Activated CD4-positive, alpha-beta T cell treated with anti-CD3 and anti-CD28 coated beads, Interleukin-10, Interleukin-2, amounts not matched to agents 100 ng/mL and 50 ng/mL, durations not matched to agents 16 hours and 8 hours (primary cell): ENCODE results near the gene SFMBT2.
A peak's percentile ranks its signal among the peaks of the same experiment; 100 is the strongest.

Experiments
- DNase-seq: peaks from one replicate; pipeline ENCODE4 v3.0.0-alpha.2; 2020

Gene SFMBT2

DNA sequence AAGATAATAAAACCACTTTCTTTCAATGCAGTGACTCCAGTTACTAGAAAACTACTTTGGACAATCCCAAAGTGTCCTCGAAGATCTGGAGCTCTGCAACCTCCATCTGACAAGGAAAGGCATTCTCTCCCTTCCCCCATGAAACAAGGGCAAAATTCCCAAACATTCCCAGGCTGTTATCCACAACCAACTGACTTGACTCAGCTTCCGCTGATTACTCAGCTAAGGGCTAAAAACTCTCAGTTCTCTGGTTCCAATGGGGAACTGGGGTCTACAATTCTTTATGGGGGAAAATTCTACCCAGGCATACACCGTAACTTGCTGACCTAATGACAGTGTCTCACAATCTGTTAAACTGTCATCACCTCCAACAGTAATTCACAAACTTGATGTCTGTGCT lies 48.4 kb downstream of the SFMBT2 start:
- no peak for DNase-seq

GRCh38 chr10:7361316-7361715 lies 49.5 kb downstream of the SFMBT2 start:
- DNase-seq: no peak

DNA sequence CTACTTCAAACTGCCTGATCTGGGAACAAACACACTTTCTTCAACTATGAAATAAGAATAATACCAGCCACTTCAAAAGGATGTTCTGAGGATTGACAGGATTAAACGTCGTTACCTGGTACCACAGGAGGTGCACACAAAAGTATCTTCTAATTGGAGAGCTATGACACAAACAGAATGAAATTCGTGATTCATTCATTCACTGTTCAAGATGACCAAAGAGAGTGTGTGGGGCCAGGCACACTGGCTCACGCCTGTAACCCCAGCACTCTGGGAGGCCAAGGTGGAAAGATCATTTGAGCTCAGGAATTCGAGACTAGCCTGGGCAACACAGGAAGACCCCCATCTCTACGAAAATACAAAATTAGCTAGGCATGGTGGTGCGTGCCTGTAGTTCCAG lies 50.9 kb downstream of the SFMBT2 start:
- DNase-seq: no peak

- DNase-seq: no peak
These were observed 51.5 kb downstream of the SFMBT2 start for GRCh38 chr10:7359356-7359755.

GRCh38 chr10:7357193-7357592 lies 53.6 kb downstream of the SFMBT2 start:
- no peak for DNase-seq

- DNase-seq: peak; percentile 50
These were observed 56.3 kb downstream of the SFMBT2 start for GRCh38 chr10:7354330-7355047.

- DNase-seq: no peak
These were observed 58.9 kb downstream of the SFMBT2 start for GRCh38 chr10:7351894-7352293.

GRCh38 chr10:7350541-7351195 lies 60.2 kb downstream of the SFMBT2 start:
- DNase-seq: no peak

DNA sequence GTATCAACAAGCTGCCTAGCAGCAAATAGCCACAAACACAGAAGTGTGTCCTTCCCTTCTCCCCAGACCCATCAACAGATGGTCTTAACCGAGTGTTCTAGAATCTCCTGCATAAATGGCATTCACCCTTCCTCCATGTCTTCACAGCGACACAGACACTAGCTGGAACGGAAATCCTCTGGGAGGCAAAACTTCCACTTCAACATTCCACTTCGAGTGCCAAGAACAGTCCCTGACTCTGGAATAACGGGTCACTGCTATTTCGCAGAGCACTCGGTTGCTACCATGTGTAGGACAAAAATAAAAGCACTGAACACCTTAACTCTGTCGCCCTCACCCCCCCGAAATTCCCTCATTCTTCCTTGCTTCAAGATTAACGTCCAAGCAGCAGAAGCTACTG lies 65.1 kb downstream of the SFMBT2 start:
- no peak for DNase-seq

- DNase-seq: no peak
These were observed 67.8 kb downstream of the SFMBT2 start for GRCh38 chr10:7343040-7343439.

GRCh38 chr10:7340179-7340874 lies 70.5 kb downstream of the SFMBT2 start:
- no peak for DNase-seq

DNA sequence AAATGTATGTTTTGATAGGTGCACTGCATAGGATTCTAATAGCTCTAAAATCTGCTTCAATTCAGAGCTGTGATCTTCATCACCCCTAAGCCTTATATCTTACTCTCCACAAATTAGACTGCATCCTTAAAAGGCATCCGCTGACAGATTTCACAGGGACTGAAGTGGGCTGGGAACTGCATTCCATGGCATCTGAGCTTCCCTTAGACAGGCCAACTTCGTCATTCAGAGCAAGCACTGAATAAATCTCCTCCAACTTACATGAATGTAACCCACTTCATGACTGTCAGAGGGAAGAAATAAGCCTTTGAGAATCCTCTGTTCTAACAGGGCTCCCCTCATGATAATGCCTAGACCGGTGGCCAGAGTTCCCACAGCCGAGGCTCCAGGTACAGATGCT lies 71.3 kb downstream of the SFMBT2 start:
- DNase-seq: no peak

- peak; percentile 43 for DNase-seq
These were observed 72.4 kb downstream of the SFMBT2 start for GRCh38 chr10:7338469-7338868.

DNA sequence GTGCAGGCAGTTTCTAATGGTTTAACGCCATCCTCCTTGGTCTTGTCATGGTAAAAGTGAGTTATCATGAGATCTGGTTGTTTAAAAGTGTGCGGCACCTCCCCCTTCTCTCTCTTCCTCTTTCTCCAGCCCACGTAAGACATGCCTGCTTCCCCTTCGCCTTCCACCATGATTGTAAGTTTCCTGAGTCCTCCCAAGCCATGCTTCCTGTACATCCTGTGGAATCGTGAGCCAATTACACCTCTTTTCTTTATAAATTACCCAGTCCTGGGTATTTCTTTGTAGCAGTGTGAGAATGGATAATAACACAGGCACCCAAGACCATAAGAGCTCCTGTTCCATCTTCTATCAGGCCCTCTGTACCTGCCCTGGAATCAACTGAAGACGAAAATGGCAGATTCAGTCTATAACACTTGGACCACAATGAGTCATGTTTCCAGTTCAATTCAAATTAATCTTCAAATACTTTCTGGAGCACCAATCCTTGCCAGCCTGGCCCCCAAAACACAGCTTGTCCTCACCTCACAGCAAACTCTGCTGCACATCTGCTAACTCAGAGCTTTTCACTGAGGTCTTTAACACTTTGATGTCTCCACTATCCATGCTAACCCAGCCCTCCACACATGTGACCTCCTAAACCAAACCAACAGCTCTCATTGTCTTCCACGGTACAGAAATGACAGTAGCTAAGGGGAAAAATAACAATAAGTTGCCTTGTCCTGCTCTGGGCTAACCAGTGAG lies 73.2 kb downstream of the SFMBT2 start:
- DNase-seq: peak; percentile 50

DNA sequence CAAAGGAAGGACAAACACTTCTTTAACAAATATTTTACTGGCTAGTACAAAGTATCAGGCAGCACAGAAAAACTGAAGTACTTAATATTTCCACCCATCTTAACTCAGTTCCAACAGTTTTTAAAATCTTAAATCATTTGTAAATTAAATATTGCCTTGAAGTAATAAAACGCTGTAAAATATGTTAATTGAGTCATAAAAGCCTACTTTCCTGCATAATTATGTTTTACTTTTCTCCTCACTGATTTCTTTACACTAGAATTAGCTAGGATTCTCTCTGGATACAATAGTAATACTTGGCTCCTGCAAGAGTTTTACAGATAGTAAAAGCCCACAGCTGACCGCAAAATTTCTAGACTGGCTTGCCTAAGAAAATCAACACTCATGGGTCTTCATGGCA lies 74.9 kb downstream of the SFMBT2 start:
- DNase-seq: no peak

- DNase-seq: no peak
These were observed 76.2 kb downstream of the SFMBT2 start for GRCh38 chr10:7334642-7334964.

DNA sequence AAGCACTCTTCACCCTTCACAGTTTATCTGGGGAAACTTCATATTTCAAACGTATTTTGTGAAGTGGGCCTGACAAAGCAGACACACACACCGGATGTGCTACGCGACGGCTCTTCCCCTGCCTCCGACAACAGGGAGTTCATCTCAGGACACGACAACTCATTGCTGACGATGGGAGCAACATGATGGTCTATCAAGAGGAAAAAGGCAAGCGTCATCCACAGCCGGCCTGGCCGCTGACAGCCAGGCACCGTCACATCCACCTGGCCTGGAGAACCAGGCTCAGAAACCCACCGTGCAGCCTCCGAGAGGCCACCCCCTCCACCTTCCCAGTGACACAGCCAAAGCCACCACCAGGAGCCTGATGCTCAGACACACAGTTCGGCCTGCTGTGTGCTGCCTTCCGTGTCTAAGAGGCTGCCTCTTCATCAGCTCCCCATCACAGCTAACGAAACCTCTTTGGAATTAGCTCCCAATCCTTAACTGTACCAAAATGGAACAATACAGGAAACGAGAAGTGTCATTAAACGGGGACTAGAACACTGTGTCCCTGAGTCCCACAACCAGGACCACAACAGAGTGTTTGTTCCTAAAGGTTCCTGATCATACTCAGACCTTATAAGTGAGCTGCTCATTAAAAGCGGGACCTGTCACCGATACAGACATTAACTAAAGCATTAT lies 76.7 kb downstream of the SFMBT2 start:
- no peak for DNase-seq

- DNase-seq: no peak
These were observed 81.6 kb downstream of the SFMBT2 start for GRCh38 chr10:7329219-7329618.

- DNase-seq: no peak
These were observed 82.9 kb downstream of the SFMBT2 start for GRCh38 chr10:7327885-7328284.

DNA sequence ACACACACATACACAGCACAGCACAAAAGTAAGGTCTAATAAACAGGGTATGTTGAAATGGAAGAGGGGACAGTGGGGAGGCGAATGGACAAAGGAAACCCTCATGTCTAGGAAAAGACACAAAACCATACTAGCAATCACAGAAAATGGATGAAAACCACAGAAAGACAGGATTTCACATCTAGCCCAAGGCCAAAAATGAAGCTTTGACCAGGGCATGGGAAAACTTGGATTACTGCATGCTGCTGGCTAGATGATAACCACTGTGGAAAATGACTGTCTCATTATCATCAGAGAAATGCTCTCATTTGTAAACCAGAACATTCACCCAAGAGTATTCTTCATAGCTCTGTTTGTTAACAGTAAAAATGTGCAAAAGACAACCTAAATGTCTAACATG lies 88.2 kb downstream of the SFMBT2 start:
- no peak for DNase-seq

GRCh38 chr10:7320072-7320471 lies 90.8 kb downstream of the SFMBT2 start:
- DNase-seq: no peak

- no peak for DNase-seq
These were observed 91.2 kb downstream of the SFMBT2 start for GRCh38 chr10:7319632-7320031.

- DNase-seq: no peak
These were observed 92.0 kb downstream of the SFMBT2 start for GRCh38 chr10:7318836-7319235.
